Ectodermal cell (in vitro differentiated cells): ENCODE measurements around the gene CEMIP.

Source experiments
- H3K27ac ChIP-seq: 2 replicates; pipeline ENCODE4 v1.7.0; 2013; ENCODE audit warnings: mild to moderate bottlenecking, low read depth, low read length; ENCODE audit not compliant: insufficient read depth, poor library complexity, severe bottlenecking
- H3K27me3 ChIP-seq: 2 replicates; pipeline ENCODE4 v1.7.0; 2013; ENCODE audit warnings: mild to moderate bottlenecking, low read length; ENCODE audit not compliant: insufficient read depth, control insufficient read depth, poor library complexity, severe bottlenecking
- H3K36me3 ChIP-seq: one replicate; pipeline ENCODE4 v1.7.0; 2013; ENCODE audit warnings: low read length; ENCODE audit not compliant: control insufficient read depth, insufficient read depth
- H3K4me1 ChIP-seq: one replicate; pipeline ENCODE4 v1.7.0; 2013; ENCODE audit warnings: low read length; ENCODE audit not compliant: control insufficient read depth, insufficient read depth
- H3K4me3 ChIP-seq: 2 replicates; pipeline ENCODE4 v1.7.0; 2013; ENCODE audit warnings: low read depth, low read length, control low read depth; ENCODE audit not compliant: insufficient read depth
- H3K9me3 ChIP-seq: 2 replicates; pipeline ENCODE4 v1.7.0; 2013; ENCODE audit warnings: mild to moderate bottlenecking, low read length, moderate library complexity; ENCODE audit not compliant: control insufficient read depth
- WGBS, 2 experiments: methylation state at CpG; one replicate each; pipeline ENCODE4 v1.1.7; 2013; ENCODE audit warnings: missing lambda C conversion rate in 2 of 2; 5-methylcytosine and 5-hydroxymethylcytosine counted together

CEMIP gene

GRCh38 chr15:80929689-80930088 lies 150.5 kb downstream of the CEMIP start:
- Histone ChIP-seq H3K36me3 (no peaks in the 10 kb centered on the region), H3K4me3 (no peak overlapping the region), H3K27ac (no peak overlapping the region), H3K9me3 (no peaks in the 10 kb centered on the region), H3K4me1 (no peaks in the 10 kb centered on the region), H3K27me3 (no peaks in the 10 kb centered on the region)
- 93 to 96% methylated on average over 4 of the region's 4 CpGs for WGBS, 2 experiments

GRCh38 chr15:80931191-80931590 lies 152.0 kb downstream of the CEMIP start:
- no peak overlapping the region for H3K4me3 ChIP-seq
- H3K27ac ChIP-seq, result no peak overlapping the region
- H3K27me3 ChIP-seq, result no peaks in the 10 kb centered on the region
- H3K4me1 ChIP-seq, result no peaks in the 10 kb centered on the region
- no peaks in the 10 kb centered on the region for H3K36me3 ChIP-seq
- no peaks in the 10 kb centered on the region for H3K9me3 ChIP-seq
- WGBS, 2 experiments, result 89% methylated on average over 2 of the region's 2 CpGs; no CpG with 5 or more reads in 1 of the 2 experiments

- Histone ChIP-seq H3K9me3 (no peaks in the 10 kb centered on the region), H3K27ac (no peak overlapping the region), H3K36me3 (no peaks in the 10 kb centered on the region), H3K4me1 (no peaks in the 10 kb centered on the region), H3K27me3 (no peaks in the 10 kb centered on the region), H3K4me3 (no peak overlapping the region)
- 95% methylated on average over 20 of the region's 20 CpGs for WGBS, 2 experiments
These were observed 152.7 kb downstream of the CEMIP start for GRCh38 chr15:80931721-80932512.

- H3K27me3 ChIP-seq, result no peaks in the 10 kb centered on the region
- H3K36me3 ChIP-seq, result no peaks in the 10 kb centered on the region
- no peak overlapping the region for H3K4me3 ChIP-seq
- no peaks in the 10 kb centered on the region for H3K4me1 ChIP-seq
- no peak overlapping the region for H3K27ac ChIP-seq
- 85 to 93% methylated on average over 4 to 5 of the region's 5 CpGs for WGBS, 2 experiments
- H3K9me3 ChIP-seq, result no peaks in the 10 kb centered on the region
These were observed 153.3 kb downstream of the CEMIP start for GRCh38 chr15:80932513-80932815.

GRCh38 chr15:80932989-80933388 lies 153.8 kb downstream of the CEMIP start:
- WGBS, 2 experiments, result 92 to 93% methylated on average over 15 of the region's 15 CpGs
- H3K4me1 ChIP-seq, result no peaks in the 10 kb centered on the region
- H3K27ac ChIP-seq, result no peak overlapping the region
- no peaks in the 10 kb centered on the region for H3K27me3 ChIP-seq
- no peaks in the 10 kb centered on the region for H3K36me3 ChIP-seq
- no peaks in the 10 kb centered on the region for H3K9me3 ChIP-seq
- no peak overlapping the region for H3K4me3 ChIP-seq

GRCh38 chr15:80934761-80935221 lies 155.6 kb downstream of the CEMIP start:
- H3K27me3 ChIP-seq, result no peaks in the 10 kb centered on the region
- no peak overlapping the region for H3K4me3 ChIP-seq
- H3K9me3 ChIP-seq, result no peaks in the 10 kb centered on the region
- no peak overlapping the region for H3K27ac ChIP-seq
- no peaks in the 10 kb centered on the region for H3K36me3 ChIP-seq
- no peaks in the 10 kb centered on the region for H3K4me1 ChIP-seq
- WGBS, 2 experiments, result 86 to 87% methylated on average over 3 of the region's 3 CpGs

- no peak overlapping the region for H3K27ac ChIP-seq
- H3K36me3 ChIP-seq, result no peaks in the 10 kb centered on the region
- 95% methylated on average over 16 of the region's 16 CpGs for WGBS, 2 experiments
These were observed 157.3 kb downstream of the CEMIP start for GRCh38 chr15:80936288-80937078.

GRCh38 chr15:80937718-80938117 lies 158.5 kb downstream of the CEMIP start:
- 95 to 98% methylated on average over 12 of the region's 12 CpGs for WGBS, 2 experiments
- Histone ChIP-seq H3K27me3 (no peaks in the 10 kb centered on the region), H3K4me1 (no peaks in the 10 kb centered on the region), H3K9me3 (no peaks in the 10 kb centered on the region), H3K36me3 (no peaks in the 10 kb centered on the region), H3K4me3 (no peak overlapping the region), H3K27ac (no peak overlapping the region)

More at GRCh38 chr15:80936288-80937078, 157.3 kb downstream of the CEMIP start:
- Histone ChIP-seq H3K9me3 (no peaks in the 10 kb centered on the region), H3K4me1 (no peaks in the 10 kb centered on the region), H3K27me3 (no peaks in the 10 kb centered on the region), H3K4me3 (no peak overlapping the region)

- no peaks in the 10 kb centered on the region for H3K4me1 ChIP-seq
- H3K9me3 ChIP-seq, result no peaks in the 10 kb centered on the region
- no peaks in the 10 kb centered on the region for H3K36me3 ChIP-seq
- H3K27me3 ChIP-seq, result no peaks in the 10 kb centered on the region
- no peak overlapping the region for H3K27ac ChIP-seq
- no peak overlapping the region for H3K4me3 ChIP-seq
- 88 to 95% methylated on average over 2 to 3 of the region's 3 CpGs for WGBS, 2 experiments
These were observed 160.0 kb downstream of the CEMIP start for GRCh38 chr15:80939216-80939615.

- 94 to 95% methylated on average over 4 of the region's 4 CpGs for WGBS, 2 experiments
- H3K36me3 ChIP-seq, result no peaks in the 10 kb centered on the region
- no peaks in the 10 kb centered on the region for H3K9me3 ChIP-seq
- H3K27me3 ChIP-seq, result no peaks in the 10 kb centered on the region
- H3K27ac ChIP-seq, result no peak overlapping the region
- H3K4me1 ChIP-seq, result no peaks in the 10 kb centered on the region
- no peak overlapping the region for H3K4me3 ChIP-seq
These were observed 161.2 kb downstream of the CEMIP start for GRCh38 chr15:80940331-80940730.
